ENCODE measurements around the gene PPM1F. TPM values are rescaled to one million over a fixed set of nuclear protein-coding genes. Genes with fewer than 3 reads are reported as not detected.
"Not testable (repeated sequence)": the region's sequence is repeated elsewhere in the genome, so short reads cannot be mapped to it uniquely, and the experiment has no call there.

The PPM1F gene
- total and polyA plus RNA-seq, 9 donors = 38.0 to 63.9 (median 53.6) TPM

DNA sequence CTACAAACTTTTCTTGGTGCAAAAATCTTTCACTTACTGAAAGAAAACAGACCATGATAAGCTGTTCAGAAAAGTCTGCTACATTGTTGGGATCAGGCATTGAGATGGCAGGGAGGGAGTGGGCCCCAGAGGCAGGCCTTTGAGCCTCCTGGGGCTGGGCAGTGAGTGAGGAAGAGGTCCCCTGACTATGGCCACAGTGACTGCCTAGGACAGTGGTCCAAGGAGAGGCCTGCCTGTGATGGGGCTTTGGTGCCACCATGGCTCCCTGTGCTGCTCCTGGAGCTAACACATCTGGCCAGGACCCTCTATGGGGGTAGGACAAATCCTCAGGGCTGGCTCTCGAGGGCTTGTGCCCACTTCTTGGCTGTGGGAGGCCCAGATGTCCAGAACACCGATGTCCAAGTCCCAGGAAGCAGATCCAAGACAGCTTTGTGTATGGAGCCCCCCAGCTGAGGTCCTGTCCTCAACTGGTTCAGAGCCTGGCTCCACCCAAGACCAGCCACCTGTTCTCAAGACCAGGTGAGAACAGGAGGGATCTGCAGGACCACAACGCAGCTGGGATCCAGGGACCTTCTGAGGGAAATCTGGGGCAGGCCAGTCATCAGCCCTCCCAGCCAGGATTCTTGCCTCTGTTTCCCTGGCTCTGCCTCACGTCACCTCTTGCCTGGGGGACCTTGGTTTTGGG is 36.9 kb downstream of the PPM1F start:
- H3K9me3 ChIP-seq (replicated peaks; ENCODE audit: control insufficient read depth, low read depth, low read length) = no peaks in the 10 kb centered on the region
- no peak overlapping the region for H3K4me3 ChIP-seq (ENCODE audit: low read length)
- no peak overlapping the region for H3K27ac ChIP-seq (ENCODE audit: low read length)
- no peak for DNase-seq
- H3K27me3 ChIP-seq (ENCODE audit: control insufficient read depth, insufficient read depth, low read length) = no peaks in the 10 kb centered on the region
- H3K4me1 ChIP-seq (ENCODE audit: control insufficient read depth, insufficient read depth, low read length) = peaks cover 9% of the 10 kb centered on the region
- 89% methylated on average over 3 of the region's 4 CpGs for WGBS (ENCODE audit: insufficient coverage)
- peaks cover 20% of the 10 kb centered on the region for H3K36me3 ChIP-seq (ENCODE audit: control insufficient read depth, insufficient read depth, low read length)

GRCh38 chr22:21914033-21914642 is 38.5 kb downstream of the PPM1F start:
- H3K4me1 ChIP-seq (ENCODE audit: control insufficient read depth, insufficient read depth, low read length); H3K9me3 ChIP-seq (replicated peaks; ENCODE audit: control insufficient read depth, low read depth, low read length); H3K4me3 ChIP-seq (ENCODE audit: low read length); H3K27ac ChIP-seq (ENCODE audit: low read length); DNase-seq; H3K36me3 ChIP-seq (ENCODE audit: control insufficient read depth, insufficient read depth, low read length); H3K27me3 ChIP-seq (ENCODE audit: control insufficient read depth, insufficient read depth, low read length): not testable (repeated sequence)
- 100% methylated on average over 1 of the region's 8 CpGs for WGBS (ENCODE audit: insufficient coverage)

DNA sequence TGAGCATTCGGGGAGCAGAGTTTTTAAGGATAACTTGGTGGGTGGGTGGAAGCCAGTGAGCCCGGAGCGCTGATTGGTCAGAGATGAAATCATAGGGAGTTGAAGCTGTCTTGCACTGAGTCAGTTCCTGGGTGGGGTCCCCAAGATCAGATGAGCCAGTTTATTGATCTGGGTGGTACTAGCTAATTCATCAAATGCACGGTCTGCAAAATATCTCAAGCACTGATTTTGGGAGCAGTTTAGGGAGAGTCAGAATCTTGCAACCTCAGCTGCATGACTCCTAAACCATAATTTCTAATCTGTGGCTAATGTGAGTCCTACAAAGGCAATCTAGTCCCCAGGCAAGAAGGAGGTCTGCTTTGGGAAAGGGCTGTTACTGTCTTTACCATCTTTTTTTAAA is 42.3 kb downstream of the PPM1F start:
- not testable (repeated sequence) for H3K4me1 ChIP-seq (ENCODE audit: control insufficient read depth, insufficient read depth, low read length); H3K9me3 ChIP-seq (replicated peaks; ENCODE audit: control insufficient read depth, low read depth, low read length); H3K4me3 ChIP-seq (ENCODE audit: low read length); H3K27ac ChIP-seq (ENCODE audit: low read length); H3K27me3 ChIP-seq (ENCODE audit: control insufficient read depth, insufficient read depth, low read length); DNase-seq; H3K36me3 ChIP-seq (ENCODE audit: control insufficient read depth, insufficient read depth, low read length)
- 100% methylated on average over 2 of the region's 4 CpGs for WGBS (ENCODE audit: insufficient coverage)

- Histone ChIP-seq H3K27ac (ENCODE audit: low read length) (no peak overlapping the region), H3K27me3 (ENCODE audit: control insufficient read depth, insufficient read depth, low read length) (no peaks in the 10 kb centered on the region), H3K36me3 (ENCODE audit: control insufficient read depth, insufficient read depth, low read length) (no peaks in the 10 kb centered on the region), H3K4me3 (ENCODE audit: low read length) (no peak overlapping the region), H3K4me1 (ENCODE audit: control insufficient read depth, insufficient read depth, low read length) (no peaks in the 10 kb centered on the region), H3K9me3 (replicated peaks; ENCODE audit: control insufficient read depth, low read depth, low read length) (no peaks in the 10 kb centered on the region)
- 100% methylated on average over 1 of the region's 2 CpGs for WGBS (ENCODE audit: insufficient coverage)
- DNase-seq = no peak
Measured at GRCh38 chr22:21909871-21910270, 42.8 kb downstream of the PPM1F start.

- Histone ChIP-seq H3K27me3 (ENCODE audit: control insufficient read depth, insufficient read depth, low read length) (no peaks in the 10 kb centered on the region), H3K4me3 (ENCODE audit: low read length) (no peak overlapping the region), H3K4me1 (ENCODE audit: control insufficient read depth, insufficient read depth, low read length) (no peaks in the 10 kb centered on the region), H3K36me3 (ENCODE audit: control insufficient read depth, insufficient read depth, low read length) (no peaks in the 10 kb centered on the region), H3K9me3 (replicated peaks; ENCODE audit: control insufficient read depth, low read depth, low read length) (no peaks in the 10 kb centered on the region), H3K27ac (ENCODE audit: low read length) (no peak overlapping the region)
- 98% methylated on average over 4 of the region's 7 CpGs for WGBS (ENCODE audit: insufficient coverage)
- DNase-seq = no peak
Measured at GRCh38 chr22:21907638-21908522, 44.8 kb downstream of the PPM1F start.

- not testable (repeated sequence) for H3K36me3 ChIP-seq (ENCODE audit: control insufficient read depth, insufficient read depth, low read length); DNase-seq
- WGBS (ENCODE audit: insufficient coverage) = 98% methylated on average over 4 of the region's 11 CpGs
Measured at GRCh38 chr22:21905234-21905633, 47.4 kb downstream of the PPM1F start.

GRCh38 chr22:21904250-21904789 is 48.3 kb downstream of the PPM1F start:
- Histone ChIP-seq H3K27me3 (ENCODE audit: control insufficient read depth, insufficient read depth, low read length) (no peaks in the 10 kb centered on the region), H3K27ac (ENCODE audit: low read length) (no peak overlapping the region), H3K4me3 (ENCODE audit: low read length) (no peak overlapping the region), H3K36me3 (ENCODE audit: control insufficient read depth, insufficient read depth, low read length) (no peaks in the 10 kb centered on the region), H3K9me3 (replicated peaks; ENCODE audit: control insufficient read depth, low read depth, low read length) (no peaks in the 10 kb centered on the region), H3K4me1 (ENCODE audit: control insufficient read depth, insufficient read depth, low read length) (no peaks in the 10 kb centered on the region)
- no peak for DNase-seq
- 100% methylated on average over 2 of the region's 4 CpGs for WGBS (ENCODE audit: insufficient coverage)

More at GRCh38 chr22:21905234-21905633, 47.4 kb downstream of the PPM1F start:
- H3K4me3 ChIP-seq (ENCODE audit: low read length); H3K9me3 ChIP-seq (replicated peaks; ENCODE audit: control insufficient read depth, low read depth, low read length); H3K4me1 ChIP-seq (ENCODE audit: control insufficient read depth, insufficient read depth, low read length); H3K27ac ChIP-seq (ENCODE audit: low read length); H3K27me3 ChIP-seq (ENCODE audit: control insufficient read depth, insufficient read depth, low read length): not testable (repeated sequence)

GRCh38 chr22:21903283-21903682 is 49.4 kb downstream of the PPM1F start:
- Histone ChIP-seq H3K4me3 (ENCODE audit: low read length) (no peak overlapping the region), H3K27ac (ENCODE audit: low read length) (no peak overlapping the region), H3K9me3 (replicated peaks; ENCODE audit: control insufficient read depth, low read depth, low read length) (no peaks in the 10 kb centered on the region), H3K27me3 (ENCODE audit: control insufficient read depth, insufficient read depth, low read length) (no peaks in the 10 kb centered on the region), H3K4me1 (ENCODE audit: control insufficient read depth, insufficient read depth, low read length) (no peaks in the 10 kb centered on the region), H3K36me3 (ENCODE audit: control insufficient read depth, insufficient read depth, low read length) (no peaks in the 10 kb centered on the region)
- WGBS (ENCODE audit: insufficient coverage) = 89% methylated on average over 2 of the region's 4 CpGs
- no peak for DNase-seq

GRCh38 chr22:21902296-21903087 is 50.2 kb downstream of the PPM1F start:
- 73% methylated on average over 4 of the region's 12 CpGs for WGBS (ENCODE audit: insufficient coverage)
- no peak for DNase-seq
- no peaks in the 10 kb centered on the region for H3K36me3 ChIP-seq (ENCODE audit: control insufficient read depth, insufficient read depth, low read length)

More at GRCh38 chr22:21902296-21903087, 50.2 kb downstream of the PPM1F start:
- H3K4me1 ChIP-seq (ENCODE audit: control insufficient read depth, insufficient read depth, low read length) = no peaks in the 10 kb centered on the region
- H3K27me3 ChIP-seq (ENCODE audit: control insufficient read depth, insufficient read depth, low read length) = no peaks in the 10 kb centered on the region
- no peak overlapping the region for H3K4me3 ChIP-seq (ENCODE audit: low read length)
- no peaks in the 10 kb centered on the region for H3K9me3 ChIP-seq (replicated peaks; ENCODE audit: control insufficient read depth, low read depth, low read length)
- H3K27ac ChIP-seq (ENCODE audit: low read length) = no peak overlapping the region

Data from muscle of leg (tissue), 11 donors.